ENCODE data around the gene DYRK4.

DNA sequence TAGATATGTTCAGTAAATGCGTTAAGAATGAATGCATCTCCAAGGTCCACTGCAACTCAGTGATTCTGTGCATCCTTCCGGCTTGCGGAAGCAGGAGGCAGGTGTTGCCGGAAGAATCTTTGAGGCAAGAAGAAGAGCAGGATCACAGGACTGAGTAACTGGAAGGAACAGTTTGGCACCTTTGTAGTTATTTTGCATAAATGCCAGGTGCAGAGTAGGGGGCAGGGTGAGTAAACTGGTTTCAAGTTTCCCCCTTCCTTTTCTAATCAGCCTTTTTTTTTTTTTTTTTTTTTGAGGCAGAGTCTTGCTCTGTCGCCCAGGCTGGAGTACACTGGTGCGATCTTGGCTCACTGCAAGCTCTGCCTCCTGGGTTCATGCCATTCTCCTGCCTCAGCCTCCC is 22.3 kb downstream of the DYRK4 start:
- TF ChIP-seq, protein P1, sequence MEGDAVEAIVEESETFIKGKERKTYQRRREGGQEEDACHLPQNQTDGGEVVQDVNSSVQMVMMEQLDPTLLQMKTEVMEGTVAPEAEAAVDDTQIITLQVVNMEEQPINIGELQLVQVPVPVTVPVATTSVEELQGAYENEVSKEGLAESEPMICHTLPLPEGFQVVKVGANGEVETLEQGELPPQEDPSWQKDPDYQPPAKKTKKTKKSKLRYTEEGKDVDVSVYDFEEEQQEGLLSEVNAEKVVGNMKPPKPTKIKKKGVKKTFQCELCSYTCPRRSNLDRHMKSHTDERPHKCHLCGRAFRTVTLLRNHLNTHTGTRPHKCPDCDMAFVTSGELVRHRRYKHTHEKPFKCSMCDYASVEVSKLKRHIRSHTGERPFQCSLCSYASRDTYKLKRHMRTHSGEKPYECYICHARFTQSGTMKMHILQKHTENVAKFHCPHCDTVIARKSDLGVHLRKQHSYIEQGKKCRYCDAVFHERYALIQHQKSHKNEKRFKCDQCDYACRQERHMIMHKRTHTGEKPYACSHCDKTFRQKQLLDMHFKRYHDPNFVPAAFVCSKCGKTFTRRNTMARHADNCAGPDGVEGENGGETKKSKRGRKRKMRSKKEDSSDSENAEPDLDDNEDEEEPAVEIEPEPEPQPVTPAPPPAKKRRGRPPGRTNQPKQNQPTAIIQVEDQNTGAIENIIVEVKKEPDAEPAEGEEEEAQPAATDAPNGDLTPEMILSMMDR (IDR thresholded peaks at IDR 0.05): no peak
- TF ChIP-seq POLR2A (IDR thresholded peaks at IDR 0.05): no peak
